Astrocyte of the cerebellum (primary cell): Measurements from ENCODE around the gene ATP12A.

Experiments
- DNase-seq: peaks from one replicate; pipeline ENCODE4 v3.0.0-alpha.2; 2011; ENCODE audit warnings: low read depth
- H3K4me3 ChIP-seq: 2 replicates; pipeline ENCODE4 v1.5.1; 2011; ENCODE audit warnings: mild to moderate bottlenecking, low read depth, low read length, moderate library complexity
- CTCF ChIP-seq: IDR thresholded peaks from 2 replicates; pipeline ENCODE4 v1.5.1; 2012; ENCODE audit warnings: low read length, low read depth, moderate library complexity, mild to moderate bottlenecking; ENCODE audit errors: missing control alignments
- in situ Hi-C: cut with HindIII; loops from 2 replicates; pipeline ENCODE4 v1.10.0; 2017; ENCODE audit warnings: low sequenced_read_pairs

The ATP12A gene

DNA sequence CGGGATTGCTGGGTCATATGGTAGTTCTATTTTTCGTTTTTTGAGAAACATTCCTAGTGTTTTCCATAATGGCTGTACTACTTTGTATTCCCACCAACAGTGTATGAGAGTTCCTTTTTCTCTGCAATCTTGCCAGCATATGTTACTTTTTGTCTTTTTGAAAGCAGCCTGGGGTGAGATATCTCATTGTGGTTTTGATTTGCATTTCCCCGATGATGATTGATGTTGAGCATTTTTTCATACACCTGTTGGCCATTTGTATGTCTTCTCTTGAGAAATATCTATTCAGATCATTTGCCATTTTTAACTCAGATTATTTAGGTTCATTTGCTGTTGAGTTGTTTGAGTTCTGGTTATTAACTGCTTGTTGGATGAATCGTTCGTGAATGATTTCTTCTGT lies 18.5 kb upstream of the ATP12A start:
- no peak for TF ChIP-seq CTCF
- in situ Hi-C loops = no loop called here
- no peak overlapping the region for H3K4me3 ChIP-seq
- no peak for DNase-seq

- in situ Hi-C loops = no loop called here
- DNase-seq = no peak
- H3K4me3 ChIP-seq = no peak overlapping the region
- no peak for TF ChIP-seq CTCF
Observed at GRCh38 chr13:24662195-24663088, 17.8 kb upstream of the ATP12A start.

DNA sequence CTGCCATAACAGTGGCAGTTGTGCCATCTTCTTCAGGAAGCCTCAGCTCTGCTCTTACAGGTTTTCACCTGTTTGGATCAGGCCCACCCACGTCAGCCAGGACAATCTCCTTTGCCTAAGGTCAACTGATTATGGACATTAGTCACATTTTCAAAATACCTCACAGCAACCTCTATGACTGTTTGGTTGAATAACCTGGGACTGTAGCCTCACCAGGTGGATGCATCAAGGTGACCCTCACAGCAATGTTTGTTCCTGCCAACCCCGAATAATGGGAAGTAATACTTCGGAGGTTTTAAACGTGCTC lies 17.2 kb upstream of the ATP12A start:
- no peak for TF ChIP-seq CTCF
- no peak overlapping the region for H3K4me3 ChIP-seq
- DNase-seq = no peak
- in situ Hi-C loops = no loop called here

GRCh38 chr13:24663586-24663985 lies 16.6 kb upstream of the ATP12A start:
- no peak overlapping the region for H3K4me3 ChIP-seq
- TF ChIP-seq CTCF = no peak
- in situ Hi-C loops = no loop called here
- DNase-seq = no peak

- no peak for TF ChIP-seq CTCF
- in situ Hi-C loops = no loop called here
- DNase-seq = no peak
- H3K4me3 ChIP-seq = no peak overlapping the region
Observed at GRCh38 chr13:24664726-24665409, 15.3 kb upstream of the ATP12A start.

DNA sequence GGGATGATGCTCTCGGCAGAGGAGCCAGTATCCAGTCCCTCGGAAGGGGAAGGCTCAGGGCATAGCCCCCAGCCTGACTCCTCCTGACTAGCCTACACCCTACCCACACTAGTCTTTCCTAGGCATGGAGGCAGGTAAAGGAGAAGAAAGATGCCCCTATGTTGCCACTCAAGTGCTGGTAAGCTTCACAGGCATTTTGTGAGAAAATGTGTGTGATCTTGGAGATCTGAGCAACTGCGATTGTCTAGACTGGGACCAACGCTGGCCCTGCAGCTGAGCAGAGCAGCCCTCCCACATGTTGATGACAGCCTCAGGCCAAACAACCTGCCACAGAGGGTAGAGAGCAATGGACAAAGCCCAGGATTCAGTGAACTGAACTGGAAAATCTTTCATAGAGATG lies 11.7 kb upstream of the ATP12A start:
- TF ChIP-seq CTCF = no peak
- H3K4me3 ChIP-seq = no peak overlapping the region
- no peak for DNase-seq
- in situ Hi-C loops = no loop called here
